WTC11 (cell line): ENCODE data around the gene LMF1.

Experiments used
- CTCF ChIP-seq: fragments of 200-600 bp; IDR thresholded peaks from 2 replicates; pipeline ENCODE4 v1.8.0; 2022; ENCODE audit warnings: antibody characterized with exemption
- E2F4 ChIP-seq: sonication (generic); formaldehyde crosslinking; IDR thresholded peaks from 2 replicates; pipeline ENCODE4 v1.8.1; 2022; ENCODE audit warnings: low read depth, mild to moderate bottlenecking, moderate library complexity, missing genetic modification reagents, borderline replicate concordance

- TF ChIP-seq CTCF: no peak
- no peak for TF ChIP-seq E2F4 (CRISPR knock-in tag)
Observed at GRCh38 chr16:889586-889985, 81.2 kb downstream of the LMF1 start.
